ENCODE data around the gene TMEM263.

GRCh38 chr12:106906715-106907114 lies 49.0 kb upstream of the TMEM263 start:
- TF ChIP-seq, protein P1, sequence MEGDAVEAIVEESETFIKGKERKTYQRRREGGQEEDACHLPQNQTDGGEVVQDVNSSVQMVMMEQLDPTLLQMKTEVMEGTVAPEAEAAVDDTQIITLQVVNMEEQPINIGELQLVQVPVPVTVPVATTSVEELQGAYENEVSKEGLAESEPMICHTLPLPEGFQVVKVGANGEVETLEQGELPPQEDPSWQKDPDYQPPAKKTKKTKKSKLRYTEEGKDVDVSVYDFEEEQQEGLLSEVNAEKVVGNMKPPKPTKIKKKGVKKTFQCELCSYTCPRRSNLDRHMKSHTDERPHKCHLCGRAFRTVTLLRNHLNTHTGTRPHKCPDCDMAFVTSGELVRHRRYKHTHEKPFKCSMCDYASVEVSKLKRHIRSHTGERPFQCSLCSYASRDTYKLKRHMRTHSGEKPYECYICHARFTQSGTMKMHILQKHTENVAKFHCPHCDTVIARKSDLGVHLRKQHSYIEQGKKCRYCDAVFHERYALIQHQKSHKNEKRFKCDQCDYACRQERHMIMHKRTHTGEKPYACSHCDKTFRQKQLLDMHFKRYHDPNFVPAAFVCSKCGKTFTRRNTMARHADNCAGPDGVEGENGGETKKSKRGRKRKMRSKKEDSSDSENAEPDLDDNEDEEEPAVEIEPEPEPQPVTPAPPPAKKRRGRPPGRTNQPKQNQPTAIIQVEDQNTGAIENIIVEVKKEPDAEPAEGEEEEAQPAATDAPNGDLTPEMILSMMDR (IDR thresholded peaks at IDR 0.05; ENCODE audit: extremely low read depth in 1 of 2, insufficient read depth in 1 of 2, low read depth in 1 of 2, low read length in 2 of 2), result no peak
- TF ChIP-seq EZH2 (IDR thresholded peaks at IDR 0.05; ENCODE audit: borderline replicate concordance, low read depth, low read length, severe bottlenecking), result no peak
- no peak for TF ChIP-seq POLR2A (IDR thresholded peaks at IDR 0.05; ENCODE audit: low read depth, low read length)
- no peak for TF ChIP-seq POLR2AphosphoS5 (IDR thresholded peaks at IDR 0.05; ENCODE audit: insufficient read depth, low read depth, low read length)
- no peak for TF ChIP-seq MAX (IDR thresholded peaks at IDR 0.05; ENCODE audit: insufficient read depth, insufficient read length)
- TF ChIP-seq MYC (IDR thresholded peaks at IDR 0.05; ENCODE audit: low read depth, low read length), result no peak
- TF ChIP-seq GATA2 (IDR thresholded peaks at IDR 0.05; ENCODE audit: insufficient read depth, insufficient read length, low read depth, low read length), result no peak
- TF ChIP-seq FOS (IDR thresholded peaks at IDR 0.05; ENCODE audit: borderline replicate concordance, insufficient read depth, low read length), result no peak
- no peak for TF ChIP-seq JUN (IDR thresholded peaks at IDR 0.05; ENCODE audit: borderline replicate concordance, insufficient read depth, insufficient read length, low read depth)
